Measurements from ENCODE around the gene MKX. TPM values are rescaled to one million over a fixed set of nuclear protein-coding genes. Genes with fewer than 3 reads are reported as not detected.

Gene MKX
- total RNA-seq, 1 donor from 2014 or later, result 1.8 TPM

DNA sequence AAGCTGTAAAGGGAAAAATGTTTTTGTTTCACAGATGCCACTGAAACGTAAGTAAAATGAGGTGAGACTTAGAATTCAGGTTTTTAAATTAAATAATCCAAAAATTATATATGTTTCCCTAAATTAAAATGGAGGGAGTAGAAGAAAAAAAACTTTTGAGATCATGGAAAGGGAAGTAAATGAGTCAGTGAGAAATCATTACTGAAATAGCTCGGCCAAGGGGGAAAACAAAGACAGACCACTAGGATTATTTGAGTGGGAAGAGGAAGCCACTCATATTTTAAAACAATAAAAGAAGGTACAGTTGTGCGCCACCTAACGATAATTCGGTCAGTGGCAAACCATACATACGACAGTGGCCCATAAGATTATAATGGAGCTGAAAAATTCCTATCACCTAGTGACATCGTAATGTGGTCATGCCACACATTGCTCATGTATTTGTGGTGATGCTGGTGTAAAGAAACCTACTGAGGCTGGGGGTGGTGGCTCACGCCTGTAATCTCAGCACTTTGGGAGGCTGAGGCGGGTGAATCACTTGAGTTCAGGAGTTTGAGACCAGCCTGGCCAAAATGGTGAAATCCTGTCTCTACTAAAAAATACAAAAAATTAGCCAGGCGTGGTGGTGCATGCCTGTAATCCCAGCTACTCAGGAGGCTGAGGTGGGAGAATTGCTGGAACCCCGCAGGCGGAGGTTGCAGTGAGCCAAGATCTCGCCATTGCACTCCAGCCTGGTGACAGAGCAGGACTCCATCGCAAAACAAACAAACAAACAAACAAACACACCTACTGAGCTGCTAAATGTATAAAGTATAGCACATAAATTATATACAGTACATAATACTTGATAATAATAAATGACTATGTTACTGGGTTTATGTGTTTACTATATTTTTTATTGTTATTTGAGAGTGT lies 64.7 kb downstream of the MKX start:
- Histone ChIP-seq H3K4me3 (ENCODE audit: low read depth, low read length) (no peak overlapping the region), H3K27me3 (ENCODE audit: control insufficient read depth, insufficient read depth, low read length) (no peaks in the 10 kb centered on the region), H3K36me3 (ENCODE audit: control insufficient read depth, insufficient read depth, low read length) (no peaks in the 10 kb centered on the region)
- FAIRE-seq, result no peak
- DNase-seq (ENCODE audit: low read depth), result no peak
- TF ChIP-seq, protein P1, sequence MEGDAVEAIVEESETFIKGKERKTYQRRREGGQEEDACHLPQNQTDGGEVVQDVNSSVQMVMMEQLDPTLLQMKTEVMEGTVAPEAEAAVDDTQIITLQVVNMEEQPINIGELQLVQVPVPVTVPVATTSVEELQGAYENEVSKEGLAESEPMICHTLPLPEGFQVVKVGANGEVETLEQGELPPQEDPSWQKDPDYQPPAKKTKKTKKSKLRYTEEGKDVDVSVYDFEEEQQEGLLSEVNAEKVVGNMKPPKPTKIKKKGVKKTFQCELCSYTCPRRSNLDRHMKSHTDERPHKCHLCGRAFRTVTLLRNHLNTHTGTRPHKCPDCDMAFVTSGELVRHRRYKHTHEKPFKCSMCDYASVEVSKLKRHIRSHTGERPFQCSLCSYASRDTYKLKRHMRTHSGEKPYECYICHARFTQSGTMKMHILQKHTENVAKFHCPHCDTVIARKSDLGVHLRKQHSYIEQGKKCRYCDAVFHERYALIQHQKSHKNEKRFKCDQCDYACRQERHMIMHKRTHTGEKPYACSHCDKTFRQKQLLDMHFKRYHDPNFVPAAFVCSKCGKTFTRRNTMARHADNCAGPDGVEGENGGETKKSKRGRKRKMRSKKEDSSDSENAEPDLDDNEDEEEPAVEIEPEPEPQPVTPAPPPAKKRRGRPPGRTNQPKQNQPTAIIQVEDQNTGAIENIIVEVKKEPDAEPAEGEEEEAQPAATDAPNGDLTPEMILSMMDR (IDR thresholded peaks at IDR 0.05; ENCODE audit: insufficient read depth, low read length, severe bottlenecking), result no peak

DNA sequence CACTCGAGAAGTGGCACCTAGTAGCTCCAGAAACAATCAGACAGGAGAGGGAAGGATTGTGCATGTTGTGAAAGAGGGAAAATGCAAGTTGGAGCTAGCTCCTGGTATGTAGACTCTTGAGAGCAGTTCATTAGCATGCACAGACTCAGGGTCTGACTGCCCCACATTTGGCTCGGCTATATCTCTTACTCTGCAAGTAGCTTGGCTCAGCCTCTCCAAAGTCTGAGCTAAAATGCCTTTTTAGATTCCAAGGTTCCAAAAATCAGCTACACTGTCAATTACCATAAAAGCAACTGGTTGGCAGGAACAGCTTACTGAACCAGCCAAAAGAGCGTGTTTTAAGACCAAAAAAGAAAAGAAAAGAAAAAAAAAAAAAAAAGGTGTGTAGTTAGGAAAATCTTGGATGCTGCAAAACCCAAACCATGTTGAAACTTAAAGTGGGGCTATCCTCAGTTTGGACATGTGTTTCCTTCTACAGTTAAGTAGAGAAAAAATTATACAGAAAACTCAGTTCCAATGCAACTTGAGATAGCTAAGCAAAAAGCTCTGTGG lies 65.5 kb downstream of the MKX start:
- TF ChIP-seq, protein P1 (IDR thresholded peaks at IDR 0.05; ENCODE audit: insufficient read depth, low read length, severe bottlenecking), result no peak
- no peak for FAIRE-seq
- DNase-seq (ENCODE audit: low read depth), result no peak

DNA sequence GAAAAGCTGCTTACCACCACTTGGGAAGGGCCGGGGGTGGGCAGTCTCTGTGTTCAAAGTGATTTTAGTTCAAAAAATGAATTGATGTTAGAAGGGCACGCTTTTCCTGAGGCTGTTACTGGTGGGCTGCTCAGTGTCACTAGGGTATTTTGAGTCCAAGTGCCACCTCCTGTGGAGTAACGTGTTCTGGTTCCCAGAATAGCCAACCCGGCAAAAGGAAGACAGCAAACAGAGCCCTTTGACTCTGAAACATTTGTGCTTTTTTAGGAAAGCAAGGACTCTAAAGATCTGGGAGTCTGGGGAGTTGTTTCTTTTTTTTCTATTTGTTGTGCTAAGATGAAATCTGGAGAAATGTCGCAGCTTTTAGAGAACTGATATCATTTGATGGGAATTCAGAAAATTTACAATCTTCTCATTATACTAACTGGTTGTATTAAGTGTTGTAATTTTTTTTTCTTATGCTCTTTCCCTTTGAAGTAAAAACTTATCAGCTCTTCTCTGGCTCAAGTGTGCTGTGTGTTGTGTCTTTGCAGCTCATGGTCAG lies 66.2 kb downstream of the MKX start:
- no peak overlapping the region for H3K4me3 ChIP-seq (ENCODE audit: low read depth, low read length)
- TF ChIP-seq, protein P1 (IDR thresholded peaks at IDR 0.05; ENCODE audit: insufficient read depth, low read length, severe bottlenecking), result no peak
- no peak for DNase-seq (ENCODE audit: low read depth)
- H3K27me3 ChIP-seq (ENCODE audit: control insufficient read depth, insufficient read depth, low read length), result no peaks in the 10 kb centered on the region
- H3K36me3 ChIP-seq (ENCODE audit: control insufficient read depth, insufficient read depth, low read length), result no peaks in the 10 kb centered on the region
- no peak for FAIRE-seq

More for the DNA sequence above, 65.5 kb downstream of the MKX start:
- Histone ChIP-seq H3K27me3 (ENCODE audit: control insufficient read depth, insufficient read depth, low read length) (no peaks in the 10 kb centered on the region), H3K36me3 (ENCODE audit: control insufficient read depth, insufficient read depth, low read length) (no peaks in the 10 kb centered on the region), H3K4me3 (ENCODE audit: low read depth, low read length) (no peak overlapping the region)

DNA sequence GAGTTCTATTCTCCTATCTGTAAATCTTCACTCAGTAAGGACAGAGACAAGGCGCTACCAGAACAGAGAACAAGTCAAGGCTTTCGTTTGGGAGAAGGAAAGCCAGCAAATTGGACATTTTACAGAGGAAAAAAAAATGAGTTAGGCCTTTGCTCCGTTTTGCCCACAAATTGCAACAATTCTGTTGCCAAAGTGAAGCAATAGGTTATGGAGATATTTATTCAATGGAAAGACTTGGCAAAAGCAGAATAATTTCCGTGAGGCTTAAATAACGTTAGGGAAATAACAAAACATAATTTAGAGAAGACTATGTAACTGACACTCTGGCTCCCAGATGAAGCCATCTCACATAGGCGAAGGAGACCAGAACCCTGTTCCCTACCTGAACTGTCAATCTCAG lies 67.5 kb downstream of the MKX start:
- H3K36me3 ChIP-seq (ENCODE audit: control insufficient read depth, insufficient read depth, low read length), result no peaks in the 10 kb centered on the region
- TF ChIP-seq, protein P1 (IDR thresholded peaks at IDR 0.05; ENCODE audit: insufficient read depth, low read length, severe bottlenecking), result no peak
- DNase-seq (ENCODE audit: low read depth) (no peak), FAIRE-seq (no peak)
- H3K4me3 ChIP-seq (ENCODE audit: low read depth, low read length), result no peak overlapping the region
- H3K27me3 ChIP-seq (ENCODE audit: control insufficient read depth, insufficient read depth, low read length), result no peaks in the 10 kb centered on the region

DNA sequence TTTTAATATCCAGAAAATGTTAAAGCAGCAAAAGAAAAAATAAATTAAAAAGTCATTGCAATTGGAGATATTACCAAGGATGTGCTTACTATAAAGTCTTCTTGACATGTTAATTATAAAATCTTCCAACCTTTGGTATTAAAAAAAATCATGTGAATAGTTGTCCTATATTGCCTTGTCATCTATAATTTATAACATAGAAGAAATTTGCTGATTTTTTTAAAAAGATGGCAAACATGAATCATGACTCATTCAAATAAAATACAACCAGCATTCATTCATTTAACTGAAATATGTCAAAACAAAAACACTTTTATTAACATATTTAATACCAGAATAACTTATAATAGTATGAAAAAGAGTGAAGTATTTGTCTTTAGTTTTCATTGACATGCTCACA lies 72.6 kb downstream of the MKX start:
- DNase-seq (ENCODE audit: low read depth) (no peak), FAIRE-seq (no peak)
- TF ChIP-seq, protein P1 (IDR thresholded peaks at IDR 0.05; ENCODE audit: insufficient read depth, low read length, severe bottlenecking), result no peak
- Histone ChIP-seq H3K27me3 (ENCODE audit: control insufficient read depth, insufficient read depth, low read length) (no peaks in the 10 kb centered on the region), H3K36me3 (ENCODE audit: control insufficient read depth, insufficient read depth, low read length) (no peaks in the 10 kb centered on the region), H3K4me3 (ENCODE audit: low read depth, low read length) (no peak overlapping the region)
